DOHH2 (cell line): ENCODE data around the gene NRCAM.

Experiments
- CTCF ChIP-seq: fragments of 200-600 bp; sonication (generic); IDR thresholded peaks from one replicate; pipeline ENCODE4 v1.5.1; 2014; ENCODE audit warnings: antibody characterized with exemption, mild to moderate bottlenecking, low read depth, low read length; ENCODE audit not compliant: poor library complexity, severe bottlenecking
- EZH2phosphoT487 ChIP-seq: fragments of 200-600 bp; sonication (generic); IDR thresholded peaks from 2 replicates; pipeline ENCODE4 v1.6.1; 2017; ENCODE audit warnings: borderline replicate concordance, mild to moderate bottlenecking, antibody characterized with exemption, low read length, moderate library complexity, mixed read lengths

DNA sequence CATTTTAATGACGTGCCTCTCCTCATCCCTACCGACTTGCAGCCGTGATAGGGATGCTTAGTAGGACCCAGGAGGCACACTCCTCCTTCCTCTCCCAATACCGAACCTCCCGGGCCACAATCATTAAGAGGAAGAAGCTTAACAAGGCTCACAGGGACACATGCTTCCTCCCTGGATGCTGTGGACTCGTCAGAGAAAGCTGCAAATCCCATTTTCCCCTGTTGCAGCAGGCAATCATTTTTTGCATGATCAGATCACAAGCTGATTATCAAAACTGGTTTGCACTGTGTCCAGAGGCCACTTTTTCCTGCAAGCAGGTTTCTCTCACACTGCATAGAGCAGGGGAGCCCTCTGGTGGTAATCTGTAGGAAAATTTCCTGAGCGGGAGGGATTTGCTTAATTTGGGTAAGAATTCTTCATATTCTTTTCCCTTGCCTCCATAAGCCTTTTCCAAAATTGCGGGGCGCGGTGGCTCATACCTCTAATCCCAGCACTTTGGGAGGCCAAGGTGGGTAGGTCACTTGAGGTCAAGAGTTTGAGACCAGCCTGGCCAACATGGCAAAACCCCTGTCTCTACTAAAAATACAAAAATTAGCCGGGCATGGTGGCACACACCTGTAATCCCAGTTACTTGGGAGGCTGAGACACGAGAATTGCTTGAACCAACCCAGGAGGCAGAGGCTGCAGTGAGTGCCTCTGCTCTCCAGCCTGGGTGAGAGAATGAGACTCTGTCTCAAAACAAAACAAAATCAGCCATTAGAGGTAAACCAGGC lies 310.0 kb downstream of the NRCAM start:
- TF ChIP-seq CTCF, result peak; percentile 94
- no peak for TF ChIP-seq EZH2phosphoT487
